ENCODE measurements around the gene NPAP1. TPM values are rescaled to one million over a fixed set of nuclear protein-coding genes. Genes with fewer than 3 reads are reported as not detected.

The NPAP1 gene
- total RNA-seq, 2 donors from 2014 or later: 1.6 TPM; not detected in 1

DNA sequence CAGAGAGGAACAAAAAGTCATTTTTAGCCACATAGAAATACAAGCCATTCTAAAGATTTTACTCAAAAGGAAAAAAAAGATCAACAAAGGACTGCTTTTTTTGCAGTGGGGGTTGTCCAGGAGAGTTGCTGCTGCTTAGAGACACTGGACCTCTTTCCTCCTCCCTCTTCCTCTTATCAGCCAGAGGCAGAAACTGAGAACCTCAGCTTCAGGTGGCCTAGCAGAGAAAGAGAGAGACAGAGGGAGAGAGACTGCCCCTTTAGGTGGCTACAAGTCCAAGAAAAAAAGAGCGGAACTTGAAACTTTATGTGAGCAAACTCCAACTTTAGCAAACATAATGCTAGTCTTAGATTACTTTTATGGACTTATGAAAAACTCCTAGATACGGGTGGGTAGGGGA, 54.2 kb downstream of the NPAP1 start:
- intact Hi-C loops (cut with DNase I): no loop called here
- no peak for DNase-seq (ENCODE audit: low spot score)

More for the DNA sequence above, 54.2 kb downstream of the NPAP1 start:
- no peaks in the 10 kb centered on the region for H3K4me1 ChIP-seq (replicated peaks)
- H3K36me3 ChIP-seq: no peaks in the 10 kb centered on the region
- no peak overlapping the region for H3K27ac ChIP-seq
- no peaks in the 10 kb centered on the region for H3K27me3 ChIP-seq (replicated peaks; ENCODE audit: insufficient read depth)
- no peaks in the 10 kb centered on the region for H3K9me3 ChIP-seq
- H3K4me3 ChIP-seq: no peak overlapping the region
- TF ChIP-seq, protein P1, sequence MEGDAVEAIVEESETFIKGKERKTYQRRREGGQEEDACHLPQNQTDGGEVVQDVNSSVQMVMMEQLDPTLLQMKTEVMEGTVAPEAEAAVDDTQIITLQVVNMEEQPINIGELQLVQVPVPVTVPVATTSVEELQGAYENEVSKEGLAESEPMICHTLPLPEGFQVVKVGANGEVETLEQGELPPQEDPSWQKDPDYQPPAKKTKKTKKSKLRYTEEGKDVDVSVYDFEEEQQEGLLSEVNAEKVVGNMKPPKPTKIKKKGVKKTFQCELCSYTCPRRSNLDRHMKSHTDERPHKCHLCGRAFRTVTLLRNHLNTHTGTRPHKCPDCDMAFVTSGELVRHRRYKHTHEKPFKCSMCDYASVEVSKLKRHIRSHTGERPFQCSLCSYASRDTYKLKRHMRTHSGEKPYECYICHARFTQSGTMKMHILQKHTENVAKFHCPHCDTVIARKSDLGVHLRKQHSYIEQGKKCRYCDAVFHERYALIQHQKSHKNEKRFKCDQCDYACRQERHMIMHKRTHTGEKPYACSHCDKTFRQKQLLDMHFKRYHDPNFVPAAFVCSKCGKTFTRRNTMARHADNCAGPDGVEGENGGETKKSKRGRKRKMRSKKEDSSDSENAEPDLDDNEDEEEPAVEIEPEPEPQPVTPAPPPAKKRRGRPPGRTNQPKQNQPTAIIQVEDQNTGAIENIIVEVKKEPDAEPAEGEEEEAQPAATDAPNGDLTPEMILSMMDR (IDR thresholded peaks at IDR 0.05): no peak
- TF ChIP-seq POLR2AphosphoS5 (IDR thresholded peaks at IDR 0.05): no peak
- TF ChIP-seq POLR2A (IDR thresholded peaks at IDR 0.05): no peak
- 73% methylated on average over 2 of the region's 2 CpGs for WGBS
